NCI-H1092 (cell line): ENCODE measurements around the gene ATP8A2.

Source experiments
- DNase-seq: peaks from one replicate; lab custom pipeline; 2025; lab: John Stamatoyannopoulos, UW

The ATP8A2 gene

DNA sequence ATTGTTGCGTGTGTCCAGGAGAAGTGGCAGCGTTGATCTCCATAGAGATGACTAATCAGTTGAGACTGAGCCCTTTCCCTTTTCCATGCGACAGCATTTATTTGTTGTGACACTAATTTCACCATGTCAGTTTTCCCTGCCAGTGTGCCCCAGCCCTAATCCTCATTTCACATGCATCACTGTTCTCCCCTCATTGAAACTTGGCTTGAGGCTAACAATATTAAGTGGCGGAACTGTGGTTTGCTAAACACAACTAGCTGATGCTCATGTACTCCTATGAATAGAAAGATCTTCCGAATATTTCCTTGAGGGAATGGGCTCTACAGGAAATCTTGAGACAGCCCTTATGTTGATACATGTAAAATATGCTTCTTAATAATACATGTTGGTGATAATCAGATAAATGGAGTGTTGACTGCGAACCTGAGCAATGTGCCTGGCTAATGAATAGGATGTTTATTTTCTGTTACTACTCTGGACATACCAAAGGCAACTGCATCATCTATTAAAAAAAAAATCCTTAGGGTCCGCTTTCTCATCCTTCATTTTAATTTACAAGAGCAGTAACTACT lies 258.6 kb downstream of the ATP8A2 start:
- DNase-seq = no peak

DNA sequence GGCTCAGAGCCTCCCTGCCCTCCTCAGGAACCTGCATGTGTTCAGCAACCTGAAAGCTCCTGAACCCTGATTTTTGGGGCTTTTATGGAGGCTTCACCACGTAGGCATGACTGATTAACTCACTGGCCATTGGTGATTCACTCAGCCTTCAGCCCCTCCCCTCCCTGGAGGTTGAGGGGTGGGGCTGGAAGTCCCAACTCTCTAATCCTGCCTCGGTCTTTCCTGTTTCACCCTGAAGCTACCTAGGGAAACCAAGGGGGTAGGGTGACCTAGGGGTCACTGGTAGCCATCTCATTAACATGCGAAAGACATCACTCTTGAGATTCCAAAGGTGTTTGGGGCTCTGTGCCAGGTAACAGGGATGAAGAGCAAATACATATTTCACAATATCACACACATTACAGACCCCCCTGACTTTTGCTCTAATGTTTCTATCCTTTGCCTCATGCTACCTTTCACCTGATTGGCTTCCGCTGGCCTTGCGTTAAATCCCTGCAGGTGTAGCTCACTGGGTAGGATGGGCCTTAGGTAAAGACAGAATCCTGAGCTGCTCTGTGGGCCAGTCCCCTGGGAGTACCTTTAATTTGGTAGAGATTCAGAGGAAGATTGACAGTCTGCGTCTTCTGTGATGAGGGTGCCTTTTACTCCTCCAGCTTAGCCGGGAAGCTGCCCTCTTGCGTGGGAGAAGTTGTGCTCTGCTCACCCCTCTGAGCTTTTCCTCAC lies 260.6 kb downstream of the ATP8A2 start:
- no peak for DNase-seq

DNA sequence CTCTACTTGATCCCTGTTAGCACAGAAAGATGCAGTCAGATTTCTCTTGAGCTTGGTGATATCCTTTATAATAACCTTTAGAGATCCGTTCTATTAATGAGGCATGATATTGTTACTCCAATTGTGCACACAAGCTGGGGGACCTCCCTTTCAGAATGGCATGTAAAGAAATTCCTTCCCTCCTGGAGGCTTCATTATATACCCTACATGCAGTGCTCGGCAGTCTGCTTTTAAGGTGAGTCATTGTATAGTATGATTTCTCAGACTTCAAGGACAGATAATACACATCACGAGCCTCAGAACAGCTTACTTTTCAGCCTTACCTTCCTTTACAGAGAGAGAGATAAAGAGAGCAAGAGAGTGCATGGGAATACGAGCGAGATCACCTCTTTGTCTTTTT lies 261.3 kb downstream of the ATP8A2 start:
- DNase-seq = no peak

DNA sequence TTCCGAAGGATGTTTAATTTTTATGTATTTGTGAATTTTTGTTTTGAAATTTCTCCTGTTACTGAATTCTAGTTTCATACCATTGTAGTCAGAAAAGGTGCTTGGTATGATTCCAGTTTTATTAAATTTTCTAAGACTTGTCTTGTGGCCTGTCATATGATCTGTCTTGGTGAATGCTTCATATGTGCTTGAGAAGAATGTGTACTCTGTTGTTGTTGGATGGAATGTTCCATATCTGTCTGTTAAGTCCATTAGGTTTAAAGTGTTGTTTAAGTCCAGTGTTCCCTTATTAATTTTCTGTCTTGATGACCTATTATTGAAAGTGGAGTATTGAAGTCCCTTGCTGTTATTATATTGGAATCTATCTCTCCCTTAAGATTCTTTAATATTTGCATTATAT lies 273.9 kb downstream of the ATP8A2 start:
- no peak for DNase-seq

DNA sequence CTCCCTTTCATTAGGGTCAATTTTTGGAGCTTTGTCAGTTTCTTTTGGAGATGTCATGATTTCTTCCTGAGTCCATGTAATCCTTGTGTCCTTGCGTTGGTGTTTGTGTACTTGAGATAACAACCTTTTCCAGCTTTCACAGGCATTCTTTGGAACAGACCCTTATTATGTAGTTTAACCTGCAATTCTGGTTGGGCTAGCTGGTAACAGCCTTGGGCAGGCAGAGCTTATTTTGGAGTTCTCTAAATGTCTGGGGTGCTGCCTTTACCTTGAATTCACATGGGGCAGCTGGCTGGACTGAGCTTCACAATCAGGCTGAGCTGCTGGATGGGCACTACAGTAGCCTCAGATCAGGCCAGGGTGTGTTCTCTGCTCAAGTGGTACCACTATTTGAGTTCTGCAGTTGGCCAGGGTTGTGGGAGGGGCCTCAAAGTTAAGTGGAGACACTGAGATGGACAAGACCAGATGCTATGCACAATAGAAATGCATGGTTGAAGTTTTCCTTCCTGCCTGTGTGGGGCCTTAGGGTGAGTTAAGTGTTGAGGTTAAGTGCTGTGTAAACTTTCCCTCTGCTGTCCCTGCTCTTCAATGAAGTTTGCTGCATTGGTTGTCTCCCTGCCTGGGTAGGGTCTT lies 277.3 kb downstream of the ATP8A2 start:
- DNase-seq = no peak

DNA sequence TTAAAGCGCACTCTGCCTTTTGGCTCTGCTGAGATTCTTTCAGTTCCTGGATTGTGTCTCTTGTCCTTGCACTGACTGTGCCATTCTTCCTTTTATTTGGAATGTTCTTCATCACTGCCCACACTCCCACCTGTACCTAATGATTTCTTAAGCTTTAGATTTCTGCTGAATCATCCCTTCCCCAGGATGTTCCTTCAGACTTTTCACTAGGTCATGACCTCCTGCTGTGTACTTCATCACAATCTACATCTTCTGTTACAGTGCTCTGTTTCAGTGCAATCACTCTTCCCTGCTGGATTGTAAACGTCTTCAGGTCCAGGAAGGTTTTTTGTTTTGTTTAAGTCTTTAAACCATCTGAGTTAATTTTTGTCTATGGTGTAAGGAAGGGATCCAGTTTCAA lies 281.0 kb downstream of the ATP8A2 start:
- DNase-seq = no peak

DNA sequence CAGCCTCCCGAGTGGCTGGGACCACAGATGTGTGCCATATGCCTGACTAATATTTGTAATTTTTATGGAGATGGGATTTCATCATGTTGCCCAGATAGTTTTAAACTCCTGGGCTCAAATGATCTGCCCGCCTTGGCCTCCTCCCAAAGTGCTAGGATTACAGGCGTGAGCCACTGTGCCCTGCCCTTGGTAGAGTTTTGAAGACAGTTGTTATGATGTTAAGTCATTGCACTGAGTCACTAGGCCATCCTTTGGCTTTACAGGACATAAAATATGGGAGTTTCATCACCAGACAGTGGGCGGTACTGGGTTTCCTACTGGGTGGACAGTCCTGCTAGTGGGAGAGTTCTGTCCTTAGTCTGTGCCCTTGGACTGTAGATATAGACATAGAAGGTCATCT lies 282.5 kb downstream of the ATP8A2 start:
- no peak for DNase-seq

DNA sequence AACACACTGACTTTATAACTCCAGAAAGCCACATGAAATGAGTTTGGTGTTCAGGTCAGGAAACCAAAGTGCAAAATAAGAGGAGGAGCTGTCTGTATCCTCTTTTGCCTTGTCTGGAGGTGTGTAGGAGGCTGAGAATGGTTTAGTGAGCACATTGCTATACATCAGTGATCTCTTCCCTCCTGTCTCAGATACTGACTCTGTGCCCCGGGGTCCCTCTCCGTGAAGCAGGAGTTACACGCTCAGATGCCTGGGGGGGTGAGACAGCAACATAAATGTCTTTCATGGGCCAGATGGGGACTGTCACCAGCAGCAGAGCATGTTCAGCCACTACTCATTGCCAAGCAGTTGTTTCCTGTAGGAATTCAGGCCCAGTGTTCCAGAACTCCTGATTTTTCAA lies 285.4 kb downstream of the ATP8A2 start:
- no peak for DNase-seq

DNA sequence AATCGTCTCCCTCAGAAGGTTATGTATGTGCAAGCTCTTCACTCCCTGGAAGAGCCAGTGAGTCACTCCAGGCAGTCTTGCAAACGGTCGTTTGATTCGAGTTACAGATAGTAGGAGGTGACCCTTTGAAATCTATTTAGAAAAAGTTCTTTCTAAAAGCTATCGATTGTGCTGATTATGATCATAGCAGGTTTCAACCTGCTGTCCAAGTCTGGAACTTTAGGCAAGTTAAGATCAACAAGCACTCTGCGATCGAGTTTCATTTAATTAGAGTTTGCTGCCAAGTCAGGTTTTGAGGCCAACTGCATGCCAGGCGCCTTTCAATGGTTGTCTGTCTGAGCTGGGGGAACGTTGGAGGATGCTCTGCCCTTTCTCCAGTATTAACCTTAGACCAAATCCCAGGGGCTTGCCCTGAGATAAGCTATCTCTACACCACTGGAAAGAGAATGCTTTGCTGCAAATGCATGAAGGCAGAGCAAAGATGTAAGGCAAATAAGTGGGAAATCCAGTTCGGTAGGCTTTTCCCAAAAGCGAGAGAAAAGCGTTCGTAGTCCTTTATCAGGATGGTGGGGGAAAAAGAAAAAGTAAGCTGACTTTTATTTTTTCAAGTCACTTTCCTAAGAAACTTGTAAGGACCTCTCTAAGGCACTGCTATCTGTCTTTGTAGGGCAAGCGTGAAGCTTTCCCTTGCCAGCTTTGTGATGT lies 287.5 kb downstream of the ATP8A2 start:
- peak; percentile 85 for DNase-seq

DNA sequence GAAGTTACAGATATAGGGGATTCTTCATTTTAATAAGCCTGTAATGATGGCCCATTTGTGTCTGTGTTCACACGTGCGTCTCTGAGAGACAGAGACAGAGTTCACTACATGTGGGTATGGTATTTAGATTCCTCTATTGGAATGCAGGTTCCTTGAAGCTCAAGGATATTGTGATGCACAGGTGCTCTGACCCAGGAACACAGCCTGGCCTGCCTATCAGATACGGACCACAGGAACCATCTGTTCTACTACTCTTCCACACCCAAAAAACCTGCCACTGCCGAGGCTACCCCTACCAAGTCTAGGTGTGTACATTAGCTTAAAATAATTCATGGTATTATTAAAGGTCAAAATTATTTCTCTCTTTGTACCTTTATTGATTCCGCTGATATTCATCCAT lies 289.2 kb downstream of the ATP8A2 start:
- no peak for DNase-seq

DNA sequence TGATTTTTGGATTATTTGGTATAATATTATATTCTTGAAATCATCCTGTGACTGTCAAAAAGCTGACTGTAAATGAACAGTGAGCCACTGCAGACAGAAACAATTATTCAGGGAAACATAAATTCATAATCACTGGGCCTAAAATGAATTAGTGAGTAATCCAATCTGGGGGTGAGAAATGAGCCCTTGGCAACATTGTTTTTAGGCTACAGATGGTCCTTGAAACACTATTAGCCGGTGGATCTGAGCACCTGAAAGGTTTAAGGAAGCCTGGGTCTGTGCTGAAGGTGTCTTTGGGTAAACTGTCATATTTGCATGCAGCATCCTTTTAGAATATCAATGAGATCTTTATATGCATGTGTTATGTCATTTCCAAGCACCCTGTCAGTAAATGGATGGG lies 290.7 kb downstream of the ATP8A2 start:
- DNase-seq = no peak

DNA sequence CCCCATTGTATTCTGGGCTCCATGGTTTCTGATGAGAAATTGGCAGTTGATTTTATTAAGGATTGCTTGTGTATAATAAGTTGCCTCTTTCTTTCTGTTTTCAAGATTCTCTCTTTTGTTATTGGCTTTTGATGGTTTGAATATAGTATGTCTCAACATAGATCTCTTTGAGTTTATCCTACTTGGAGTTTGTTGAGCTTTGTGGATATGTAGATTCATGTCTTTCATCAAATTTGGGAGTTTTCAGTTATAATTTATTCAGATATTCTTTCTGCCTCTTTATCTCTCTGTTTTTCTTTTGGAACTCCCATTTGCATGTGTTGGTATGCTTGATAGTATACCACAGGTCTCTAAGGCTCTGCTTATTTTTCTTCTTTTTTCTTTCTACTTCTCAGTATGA lies 296.6 kb downstream of the ATP8A2 start:
- DNase-seq = no peak

DNA sequence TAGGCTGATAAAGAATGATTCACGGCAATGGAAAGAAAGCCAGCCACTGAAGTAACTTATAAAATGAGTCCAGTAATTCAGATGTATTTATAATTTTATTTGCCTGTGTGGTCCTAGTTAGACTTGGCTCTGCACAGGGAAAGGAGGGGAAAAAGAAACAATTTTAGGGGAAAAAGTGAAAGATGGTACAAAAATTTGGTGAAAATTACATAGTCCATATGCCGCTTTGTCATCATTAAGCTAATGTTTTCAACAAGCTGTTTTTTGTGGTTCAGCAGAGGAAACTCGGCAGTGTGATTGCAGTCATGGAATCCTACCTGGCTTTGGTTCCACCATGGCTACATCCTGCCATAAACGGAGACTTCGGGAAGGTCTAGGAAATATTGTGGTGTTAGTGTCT lies 301.9 kb downstream of the ATP8A2 start:
- no peak for DNase-seq

DNA sequence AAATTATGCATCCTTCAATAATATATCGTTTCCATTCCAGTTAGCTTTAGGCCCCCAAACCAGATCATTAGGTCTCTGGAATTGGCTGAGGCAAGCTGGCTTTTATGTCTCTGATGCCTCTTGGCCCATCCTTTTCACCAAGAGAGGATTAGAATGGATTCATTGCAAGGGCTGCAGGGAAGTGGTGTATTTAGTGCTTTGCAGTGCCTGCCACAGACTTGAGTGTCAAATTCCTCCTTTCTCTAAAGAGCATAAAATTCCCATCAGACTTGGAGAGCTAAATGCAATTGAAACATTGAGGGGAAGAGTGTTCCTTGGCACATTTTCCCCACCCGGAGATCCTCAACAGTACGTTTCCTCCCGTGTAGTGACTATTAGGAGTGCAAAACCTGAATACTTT lies 302.6 kb downstream of the ATP8A2 start:
- no peak for DNase-seq

DNA sequence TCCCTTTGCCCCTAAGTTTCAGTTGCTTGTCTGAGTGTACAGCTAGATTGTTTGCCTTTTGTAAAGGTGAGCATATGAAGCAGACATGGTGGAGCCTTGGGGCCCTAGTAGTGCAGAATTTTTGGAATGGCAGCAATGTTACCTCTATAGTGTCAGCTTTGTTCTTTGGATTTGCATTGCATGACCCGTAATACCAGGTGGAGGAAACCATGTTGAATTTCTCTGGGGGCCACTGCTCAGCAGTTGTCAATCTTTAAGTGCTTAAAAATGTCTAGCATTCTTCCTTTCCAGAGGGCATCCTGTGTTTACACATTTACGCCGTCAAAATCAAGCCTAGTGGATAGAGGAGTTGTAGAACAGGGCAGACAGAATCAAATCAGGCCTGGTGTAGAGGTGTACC lies 303.3 kb downstream of the ATP8A2 start:
- DNase-seq = no peak

DNA sequence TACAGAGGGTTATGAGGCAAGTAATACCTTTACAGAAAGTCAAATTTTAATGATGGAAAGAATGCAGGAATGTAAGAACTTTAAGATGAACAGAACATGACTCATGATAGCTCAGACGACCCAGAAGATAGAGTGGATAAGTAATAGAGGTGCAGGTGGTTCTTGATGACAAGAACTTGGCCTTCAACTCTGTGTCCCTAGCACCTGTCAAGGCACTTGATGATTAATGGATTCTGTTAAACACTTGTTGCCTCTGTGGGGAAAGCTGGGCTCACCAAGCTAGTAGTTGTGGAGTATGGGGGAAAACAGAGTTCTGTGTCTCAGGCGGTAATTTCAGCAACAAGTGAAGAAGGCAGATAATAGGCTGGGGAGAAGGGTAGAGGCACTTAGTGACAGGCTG lies 306.2 kb downstream of the ATP8A2 start:
- no peak for DNase-seq

DNA sequence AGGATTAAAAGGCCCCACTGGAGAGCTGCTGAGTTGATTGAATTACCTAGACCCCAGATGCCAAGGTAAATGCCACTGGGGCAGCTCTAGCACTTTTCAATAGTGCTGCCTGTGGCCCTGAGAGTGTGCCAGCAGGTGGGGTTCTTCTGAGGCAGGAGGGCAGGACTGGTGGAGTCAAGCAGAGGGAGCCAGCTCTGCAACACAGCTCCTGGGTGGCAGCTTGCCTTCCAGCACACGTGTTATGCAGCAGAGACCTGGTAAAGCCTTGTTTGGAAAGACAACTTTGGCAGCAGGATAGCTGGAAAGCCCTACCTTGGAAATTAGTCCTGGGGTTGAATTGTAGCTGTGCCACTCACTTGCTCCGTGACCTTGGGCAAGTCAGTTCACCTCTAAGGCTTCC lies 306.6 kb downstream of the ATP8A2 start:
- no peak for DNase-seq

DNA sequence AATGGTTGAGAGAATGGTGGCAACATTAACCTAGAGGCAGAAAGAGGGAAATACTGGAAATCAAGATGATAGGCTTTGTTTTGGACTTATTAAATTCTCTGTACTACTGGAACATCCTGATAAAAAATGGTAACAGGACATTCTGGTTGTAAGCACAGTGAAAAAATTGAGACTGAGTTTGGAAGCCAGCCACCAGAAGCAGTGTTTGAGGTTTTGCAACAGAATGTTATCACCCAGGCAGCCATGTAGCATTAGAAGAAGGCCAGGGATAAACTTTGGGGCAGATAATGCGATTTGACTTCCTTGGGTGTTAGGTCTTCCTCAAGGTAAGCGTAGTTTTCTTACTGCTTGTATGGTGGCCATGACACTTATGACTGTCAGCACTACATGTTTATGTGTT lies 307.4 kb downstream of the ATP8A2 start:
- no peak for DNase-seq

DNA sequence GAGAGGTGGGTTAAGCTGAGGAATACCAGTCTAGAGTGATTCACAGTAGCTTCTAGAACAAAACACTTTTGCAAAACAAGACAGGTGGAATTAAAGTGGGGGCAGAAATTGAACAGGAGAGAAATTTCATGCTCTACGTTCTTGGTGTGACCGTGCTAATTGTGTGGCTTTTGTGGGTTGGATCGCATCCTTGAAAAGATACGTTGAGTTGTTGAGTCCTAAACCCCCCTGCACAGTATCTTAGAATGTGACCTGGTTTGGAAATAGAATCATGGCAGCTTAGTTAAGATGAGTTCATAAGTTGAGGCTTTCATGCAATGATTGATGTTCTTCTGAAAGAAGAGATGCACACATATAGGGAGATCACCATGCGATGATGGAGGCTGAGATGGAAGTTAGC lies 308.2 kb downstream of the ATP8A2 start:
- DNase-seq = no peak

DNA sequence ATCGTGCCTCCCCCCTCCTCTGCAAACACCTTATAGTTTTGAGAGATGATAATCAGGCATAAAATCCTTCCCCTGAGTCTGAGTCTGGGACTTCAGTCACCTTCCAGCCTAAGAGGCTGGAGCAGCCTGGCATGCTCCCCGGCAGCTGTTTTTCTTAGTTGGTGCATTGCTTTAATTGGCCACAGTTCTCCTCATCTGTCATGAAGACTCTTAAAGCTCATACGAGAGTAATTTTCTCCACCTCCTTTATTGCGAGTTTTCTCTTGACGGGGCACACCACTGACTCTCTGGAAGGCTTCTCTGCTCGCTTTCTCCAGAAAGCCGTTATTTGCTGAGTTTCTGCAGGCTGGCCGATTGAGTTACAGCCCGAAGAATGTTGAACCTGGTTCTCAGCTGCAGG lies 310.5 kb downstream of the ATP8A2 start:
- DNase-seq = no peak

DNA sequence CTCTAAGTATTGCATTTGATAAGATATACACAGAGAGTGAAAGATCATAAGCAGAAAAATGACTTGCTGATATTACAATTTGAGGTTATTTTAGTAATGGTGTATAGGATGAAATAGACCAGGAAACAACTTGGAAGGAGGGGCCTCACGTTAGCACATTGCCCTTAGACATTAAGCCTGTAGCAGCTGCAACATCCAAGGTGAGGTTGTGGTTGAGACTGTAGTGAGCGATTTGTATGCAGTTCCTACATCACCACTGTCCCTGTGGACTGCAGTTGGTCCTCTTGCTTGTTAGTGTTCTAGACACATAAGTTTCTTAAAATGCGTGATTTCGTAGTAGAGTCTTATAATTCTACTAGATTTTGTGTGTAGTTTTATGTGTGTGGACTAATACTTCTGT lies 311.3 kb downstream of the ATP8A2 start:
- no peak for DNase-seq

DNA sequence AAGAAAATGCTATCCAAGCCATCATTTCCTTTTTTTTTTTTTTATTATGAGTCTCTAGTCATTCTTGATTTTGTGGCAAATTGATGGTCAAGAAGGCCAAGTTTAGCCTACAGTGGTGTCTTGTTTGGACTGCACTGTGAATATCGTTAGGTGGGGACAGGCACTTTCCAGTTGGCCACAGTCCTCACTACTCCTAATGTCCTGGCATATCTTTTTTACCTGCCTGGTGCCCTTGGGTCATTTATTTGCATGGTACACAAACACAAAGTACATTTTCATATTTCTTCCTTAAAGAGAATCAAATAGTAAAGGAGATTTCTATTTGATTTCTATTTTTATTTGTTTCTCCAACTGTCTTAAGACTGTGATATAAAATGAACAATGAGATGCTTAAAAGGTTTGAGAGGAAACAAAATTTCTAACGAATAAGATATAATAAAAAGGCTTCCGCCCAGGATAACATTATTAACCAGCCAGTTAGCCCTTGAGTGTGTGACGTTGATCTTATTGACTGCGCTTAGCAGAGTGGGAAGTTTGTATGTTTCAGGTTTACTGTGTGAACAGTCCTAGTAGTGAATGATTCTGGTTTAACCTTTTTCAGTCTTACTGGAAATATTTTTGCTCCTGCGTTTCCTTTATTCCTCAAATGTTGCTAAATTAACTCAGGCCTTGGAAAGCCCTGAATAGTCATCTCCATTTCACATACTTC lies 312.0 kb downstream of the ATP8A2 start:
- DNase-seq = no peak

DNA sequence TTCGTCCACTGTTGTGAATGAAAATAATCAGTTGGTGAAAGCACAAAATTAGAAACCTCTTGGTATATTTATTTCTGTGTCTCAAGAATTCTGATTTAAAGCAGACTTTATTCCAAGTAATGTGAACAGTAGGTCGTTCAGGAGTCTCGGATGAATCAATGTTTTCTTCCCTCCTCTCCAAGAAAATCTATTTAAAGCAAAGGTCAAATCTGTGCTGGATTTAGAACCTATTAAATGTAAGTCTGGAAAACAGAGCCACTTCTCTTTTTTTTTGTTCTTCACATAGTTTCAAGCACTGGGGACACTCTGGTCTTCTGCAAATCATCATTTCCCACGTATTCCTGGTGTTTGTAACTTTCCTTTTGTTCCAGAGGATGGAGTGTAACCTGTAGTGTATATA lies 312.7 kb downstream of the ATP8A2 start:
- no peak for DNase-seq
